IMR-90 (cell line): Measurements from ENCODE around the gene HEBP1. TPM values are rescaled to one million over a fixed set of nuclear protein-coding genes. Genes with fewer than 3 reads are reported as not detected.

Source experiments
- ATAC-seq: fragments of 200-7000 bp; cut with Tn5 transposase; 2 replicates; pipeline ENCODE4 v1.9.1; 2020; ENCODE audit warnings: low read depth, mild to moderate bottlenecking, moderate library complexity
- BruUV-seq: library from RNA; stranded (reverse); fragments of 400-500 nt; replicated peaks from 2 replicates; lab custom pipeline; 2021; lab: Mats Ljungman, UMichigan
- CTCF ChIA-PET: fragments of 300-600 bp; formaldehyde crosslinking; extraction: SDS; loops from one replicate; lab custom pipeline; 2021; ENCODE audit warnings: antibody characterized with exemption; lab: Yijun Ruan, JAX
- POLR2A ChIA-PET: fragments of 300-600 bp; sonication (Branson Sonifier 250); formaldehyde crosslinking; loops from one replicate; lab custom pipeline; 2022; ENCODE audit warnings: antibody characterized with exemption; ENCODE audit not compliant: unreplicated experiment; lab: Charles Lee
- DNase-seq: peaks from one replicate; pipeline ENCODE4 v3.0.0; 2013
- H2AFZ ChIP-seq: replicated peaks from 2 replicates; pipeline ENCODE3; 2013; ENCODE audit warnings: low read length, mild to moderate bottlenecking; ENCODE audit not compliant: poor library complexity
- H2AK5ac ChIP-seq: 2 replicates; pipeline ENCODE4 v1.6.1; 2013; ENCODE audit warnings: low read depth, low read length, inconsistent platforms
- H2AK9ac ChIP-seq: replicated peaks from 2 replicates; pipeline ENCODE3; 2013; ENCODE audit warnings: mild to moderate bottlenecking, low read depth, low read length, moderate library complexity; ENCODE audit not compliant: poor library complexity
- H2BK120ac ChIP-seq: 2 replicates; pipeline ENCODE4 v1.6.1; 2013; ENCODE audit warnings: low read depth, low read length, inconsistent platforms
- H2BK15ac ChIP-seq: 3 replicates; pipeline ENCODE4 v1.6.1; 2013; ENCODE audit warnings: low read depth, low read length, inconsistent platforms
- H2BK20ac ChIP-seq: 2 replicates; pipeline ENCODE4 v1.6.1; 2013; ENCODE audit warnings: low read depth, mild to moderate bottlenecking, inconsistent platforms, low read length, moderate library complexity
- H2BK5ac ChIP-seq: 2 replicates; pipeline ENCODE4 v1.6.1; 2013; ENCODE audit warnings: mild to moderate bottlenecking, low read depth, low read length, inconsistent platforms; ENCODE audit not compliant: poor library complexity, severe bottlenecking
- H3K14ac ChIP-seq: replicated peaks from 2 replicates; pipeline ENCODE4 v1.6.1; 2013; ENCODE audit warnings: low read depth, low read length, inconsistent platforms
- H3K18ac ChIP-seq: 2 replicates; pipeline ENCODE4 v1.6.1; 2013; ENCODE audit warnings: low read depth, low read length, control low read depth
- H3K23ac ChIP-seq: 2 replicates; pipeline ENCODE4 v1.6.1; 2013; ENCODE audit warnings: low read depth, low read length, inconsistent platforms
- H3K27ac ChIP-seq: 2 replicates; pipeline ENCODE4 v1.5.1; 2013; ENCODE audit warnings: mild to moderate bottlenecking, control low read depth, low read length; ENCODE audit not compliant: insufficient read depth
- H3K27me3 ChIP-seq: 2 replicates; pipeline ENCODE4 v1.6.1; 2013; ENCODE audit warnings: low read length; ENCODE audit not compliant: control insufficient read depth, insufficient read depth
- H3K36me3 ChIP-seq: 2 replicates; pipeline ENCODE4 v1.6.1; 2013; ENCODE audit warnings: low read length, mixed read lengths; ENCODE audit not compliant: control insufficient read depth, insufficient read depth
- H3K4ac ChIP-seq: 2 replicates; pipeline ENCODE4 v1.6.1; 2013; ENCODE audit warnings: low read depth, low read length, inconsistent platforms
- H3K4me1 ChIP-seq: 2 replicates; pipeline ENCODE4 v1.6.1; 2013; ENCODE audit warnings: low read length, mixed read lengths; ENCODE audit not compliant: control insufficient read depth, insufficient read depth
- H3K4me2 ChIP-seq: 2 replicates; pipeline ENCODE4 v1.6.1; 2013; ENCODE audit warnings: low read depth, mild to moderate bottlenecking, control low read depth, low read length, moderate library complexity
- H3K4me3 ChIP-seq: 2 replicates; pipeline ENCODE4 v1.5.1; 2013; ENCODE audit warnings: low read depth, mild to moderate bottlenecking, control low read depth, low read length, moderate library complexity; ENCODE audit not compliant: insufficient read depth
- H3K56ac ChIP-seq: 2 replicates; pipeline ENCODE4 v1.6.1; 2013; ENCODE audit warnings: low read length, inconsistent platforms; ENCODE audit not compliant: insufficient read depth; ENCODE audit errors: extremely low read depth
- H3K79me1 ChIP-seq, 2 experiments: 2 replicates each; pipeline ENCODE4 v1.6.1; 2013; ENCODE audit warnings: low read length in 2 of 2, inconsistent platforms in 1 of 2, low read depth in 1 of 2
- H3K9ac ChIP-seq: 2 replicates; pipeline ENCODE4 v1.6.1; 2013; ENCODE audit warnings: low read depth, low read length, control low read depth
- H3K9me1 ChIP-seq: 2 replicates; pipeline ENCODE4 v1.6.1; 2013; ENCODE audit warnings: low read length, inconsistent platforms; ENCODE audit not compliant: insufficient read depth
- H3K9me3 ChIP-seq: 2 replicates; pipeline ENCODE4 v1.6.1; 2013; ENCODE audit warnings: low read length; ENCODE audit not compliant: control insufficient read depth, insufficient read depth
- H4K20me1 ChIP-seq: 2 replicates; pipeline ENCODE4 v1.6.1; 2013; ENCODE audit warnings: low read length, inconsistent platforms; ENCODE audit not compliant: insufficient read depth
- H4K5ac ChIP-seq: 2 replicates; pipeline ENCODE4 v1.6.1; 2013; ENCODE audit warnings: mild to moderate bottlenecking, low read depth, low read length, control low read depth
- H4K8ac ChIP-seq, 2 experiments: 2 replicates each; pipeline ENCODE4 v1.6.1; 2013; ENCODE audit warnings: low read depth in 2 of 2, low read length in 2 of 2, control low read depth in 1 of 2, inconsistent platforms in 1 of 2
- H4K91ac ChIP-seq: 2 replicates; pipeline ENCODE4 v1.6.1; 2013; ENCODE audit warnings: low read depth, low read length, inconsistent platforms; ENCODE audit not compliant: insufficient read depth
- CHD1 ChIP-seq: IDR thresholded peaks from 2 replicates; pipeline ENCODE4 v1.6.1; 2012; ENCODE audit warnings: low read depth, low read length, improper control_type of control experiment
- ELK1 ChIP-seq: fragments of 150-350 bp; IDR thresholded peaks from 2 replicates; pipeline ENCODE4 v1.6.1; 2016; ENCODE audit warnings: low read depth, mild to moderate bottlenecking, low read length, moderate library complexity, borderline replicate concordance
- FOS ChIP-seq: fragments of 150-350 bp; IDR thresholded peaks from 2 replicates; pipeline ENCODE4 v1.6.1; 2016; ENCODE audit warnings: low read depth, low read length
- MAFK ChIP-seq: IDR thresholded peaks from 2 replicates; pipeline ENCODE4 v1.6.1; 2012; ENCODE audit warnings: low read depth, low read length, improper control_type of control experiment
- MAZ ChIP-seq: IDR thresholded peaks from 2 replicates; pipeline ENCODE4 v1.6.1; 2012; ENCODE audit warnings: low read depth, mild to moderate bottlenecking, low read length, improper control_type of control experiment, moderate library complexity, borderline replicate concordance
- POLR2A ChIP-seq: IDR thresholded peaks from 2 replicates; pipeline ENCODE4 v1.6.1; 2012; ENCODE audit warnings: mild to moderate bottlenecking, low read depth, low read length
- RAD21 ChIP-seq: IDR thresholded peaks from 2 replicates; pipeline ENCODE4 v1.6.1; 2012; ENCODE audit warnings: low read length, improper control_type of control experiment
- SMC3 ChIP-seq: fragments of 150-350 bp; IDR thresholded peaks from 2 replicates; pipeline ENCODE4 v1.6.1; 2016; ENCODE audit warnings: low read depth, mild to moderate bottlenecking, antibody characterized with exemption, low read length, moderate library complexity
- WGBS, 2 experiments: methylation state at CpG; one replicate each; pipeline versions ENCODE4 v1.1.5 to v1.1.7; 2013; ENCODE audit warnings: missing lambda C conversion rate in 2 of 2; ENCODE audit not compliant: insufficient read length in 1 of 2; ENCODE audit errors: extremely low coverage in 2 of 2; 5-methylcytosine and 5-hydroxymethylcytosine counted together
- dilution Hi-C: fragments of 300-500 bp; cut with HindIII; formaldehyde crosslinking; loops from one replicate; pipeline ENCODE4 v1.14.3; 2018; ENCODE audit warnings: low sequenced_read_pairs; ENCODE audit not compliant: unreplicated experiment
- in situ Hi-C: fragments of 300-500 bp; cut with MboI; formaldehyde crosslinking; loops from 3 replicates; pipeline ENCODE4 v1.14.3; 2019; ENCODE audit warnings: low sequenced_read_pairs, inconsistent platforms, mixed read lengths
- intact Hi-C: fragments of 100-400 bp; cut with micrococcal nuclease; formaldehyde crosslinking; loops from 2 replicates; pipeline ENCODE4 v1.10.0; 2022
- polyA plus RNA-seq, 3 experiments: library from polyadenylated mRNA; depleted of rRNA; stranded (reverse); fragments of >200 nt; gene quantifications; 2 replicates each; pipeline ENCODE4 v1.2.3, GENCODE V29; 2012; ENCODE audit warnings: low replicate concordance in 1 of 3
- total RNA-seq: library from RNA; depleted of rRNA; stranded (reverse); fragments of >200 nt; gene quantifications from 2 replicates; pipeline ENCODE4 v1.2.3, GENCODE V29; 2012

Gene HEBP1
- total and polyA plus RNA-seq, 2 of the 4 experiments (the other 2 are of a cell fraction) = 18.8 to 49.2 TPM

- TF ChIP-seq SMC3 (peak; percentile 39), CHD1 (no peak), MAFK (no peak), FOS (no peak), RAD21 (peak; percentile 57), MAZ (no peak), POLR2A (no peak)
Observed at GRCh38 chr12:12975322-12976077, 24.6 kb downstream of the HEBP1 start (continued).

- H3K4me3 ChIP-seq = no peak overlapping the region
- no peak overlapping the region for H3K9ac ChIP-seq
- H2BK120ac ChIP-seq = no peak overlapping the region
- H3K14ac ChIP-seq = no peak overlapping the region
- intact Hi-C loops = no loop called here
- H2AK5ac ChIP-seq = no peak overlapping the region
- ChIA-PET POLR2A (no interaction called here), CTCF (no interaction called here)
- no peaks in the 10 kb centered on the region for H3K27me3 ChIP-seq
- no peak overlapping the region for H4K91ac ChIP-seq
- H3K9me1 ChIP-seq = peaks cover 18% of the 10 kb centered on the region
- H3K4me1 ChIP-seq = peaks cover 14% of the 10 kb centered on the region
- H3K18ac ChIP-seq = no peak overlapping the region
- H4K8ac ChIP-seq = no peak overlapping the region
- ATAC-seq (no peak), DNase-seq (no peak)
- H2BK20ac ChIP-seq = no peak overlapping the region
- dilution Hi-C loops = no loop called here
- 100% methylated on average over 1 of the region's 4 CpGs; no CpG with 5 or more reads in 1 of the 2 experiments for WGBS, 2 experiments
- no peak overlapping the region for H3K23ac ChIP-seq
- H2BK5ac ChIP-seq = no peak overlapping the region
- no TSS peak for BruUV-seq
- in situ Hi-C loops = no loop called here
- no peak overlapping the region for H3K27ac ChIP-seq
- H4K20me1 ChIP-seq = peaks cover under 1% of the 10 kb centered on the region
- H3K9me3 ChIP-seq = peaks cover 3% of the 10 kb centered on the region; the same call in 1 of the 2 replicates
- TF ChIP-seq ELK1 = no peak
- H3K36me3 ChIP-seq = peaks cover 30% of the 10 kb centered on the region
- no peak overlapping the region for H3K4me2 ChIP-seq
- H2BK15ac ChIP-seq = no peak overlapping the region
- H2AFZ ChIP-seq = no peak overlapping the region
- H4K5ac ChIP-seq = no peak overlapping the region
- H2AK9ac ChIP-seq = no peak overlapping the region
- no peak overlapping the region for H3K56ac ChIP-seq
- peaks cover 22 to 41% of the 10 kb centered on the region in 2 experiments for H3K79me1 ChIP-seq
- H3K4ac ChIP-seq = no peak overlapping the region
Observed at GRCh38 chr12:12974211-12974610, 25.9 kb downstream of the HEBP1 start.
